SK-N-MC (cell line): ENCODE results near the gene STK11IP.
A peak's percentile ranks its signal among the peaks of the same experiment; 100 is the strongest.

ENCODE experiments used
- DNase-seq: peaks from one replicate; pipeline ENCODE4 v3.0.0-alpha.2; 2011; ENCODE audit warnings: low read depth, low spot score
- H3K27ac ChIP-seq: fragments of 200-600 bp; sonication (generic); 2 replicates; pipeline ENCODE4 v1.5.1; 2016; ENCODE audit warnings: mixed run types
- H3K36me3 ChIP-seq: fragments of 200-600 bp; sonication (generic); 2 replicates; pipeline ENCODE4 v1.6.1; 2017; ENCODE audit warnings: antibody characterized with exemption, low read length, mixed read lengths; ENCODE audit not compliant: insufficient read depth
- H3K4me3 ChIP-seq: fragments of 200-600 bp; sonication (generic); 2 replicates; pipeline ENCODE4 v1.5.1; 2016
- H3K9ac ChIP-seq: fragments of 200-600 bp; sonication (generic); 2 replicates; pipeline ENCODE4 v1.8.0; 2017; ENCODE audit warnings: mixed run types, mixed read lengths; ENCODE audit not compliant: insufficient read length
- H3K9me3 ChIP-seq: fragments of 200-600 bp; sonication (generic); 2 replicates; pipeline ENCODE4 v1.6.1; 2017; ENCODE audit warnings: low read depth, mild to moderate bottlenecking, antibody characterized with exemption, low read length, moderate library complexity, mixed read lengths
- EZH2 ChIP-seq: fragments of 200-600 bp; sonication (generic); IDR thresholded peaks from one replicate; pipeline ENCODE4 v1.6.1; 2017; ENCODE audit warnings: antibody characterized with exemption
- FOXP2 ChIP-seq: optimal IDR thresholded peaks from 2 replicates; pipeline ENCODE3; 2011; ENCODE audit warnings: mild to moderate bottlenecking, moderate library complexity; ENCODE audit not compliant: insufficient read depth; ENCODE audit errors: extremely low read length, control extremely low read depth
- POLR2AphosphoS5 ChIP-seq: IDR thresholded peaks from 2 replicates; pipeline ENCODE4 v1.6.1; 2012; ENCODE audit warnings: mild to moderate bottlenecking, low read depth, low read length, borderline replicate concordance

Gene STK11IP, protein sequence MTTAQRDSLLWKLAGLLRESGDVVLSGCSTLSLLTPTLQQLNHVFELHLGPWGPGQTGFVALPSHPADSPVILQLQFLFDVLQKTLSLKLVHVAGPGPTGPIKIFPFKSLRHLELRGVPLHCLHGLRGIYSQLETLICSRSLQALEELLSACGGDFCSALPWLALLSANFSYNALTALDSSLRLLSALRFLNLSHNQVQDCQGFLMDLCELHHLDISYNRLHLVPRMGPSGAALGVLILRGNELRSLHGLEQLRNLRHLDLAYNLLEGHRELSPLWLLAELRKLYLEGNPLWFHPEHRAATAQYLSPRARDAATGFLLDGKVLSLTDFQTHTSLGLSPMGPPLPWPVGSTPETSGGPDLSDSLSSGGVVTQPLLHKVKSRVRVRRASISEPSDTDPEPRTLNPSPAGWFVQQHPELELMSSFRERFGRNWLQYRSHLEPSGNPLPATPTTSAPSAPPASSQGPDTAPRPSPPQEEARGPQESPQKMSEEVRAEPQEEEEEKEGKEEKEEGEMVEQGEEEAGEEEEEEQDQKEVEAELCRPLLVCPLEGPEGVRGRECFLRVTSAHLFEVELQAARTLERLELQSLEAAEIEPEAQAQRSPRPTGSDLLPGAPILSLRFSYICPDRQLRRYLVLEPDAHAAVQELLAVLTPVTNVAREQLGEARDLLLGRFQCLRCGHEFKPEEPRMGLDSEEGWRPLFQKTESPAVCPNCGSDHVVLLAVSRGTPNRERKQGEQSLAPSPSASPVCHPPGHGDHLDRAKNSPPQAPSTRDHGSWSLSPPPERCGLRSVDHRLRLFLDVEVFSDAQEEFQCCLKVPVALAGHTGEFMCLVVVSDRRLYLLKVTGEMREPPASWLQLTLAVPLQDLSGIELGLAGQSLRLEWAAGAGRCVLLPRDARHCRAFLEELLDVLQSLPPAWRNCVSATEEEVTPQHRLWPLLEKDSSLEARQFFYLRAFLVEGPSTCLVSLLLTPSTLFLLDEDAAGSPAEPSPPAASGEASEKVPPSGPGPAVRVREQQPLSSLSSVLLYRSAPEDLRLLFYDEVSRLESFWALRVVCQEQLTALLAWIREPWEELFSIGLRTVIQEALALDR

DNA sequence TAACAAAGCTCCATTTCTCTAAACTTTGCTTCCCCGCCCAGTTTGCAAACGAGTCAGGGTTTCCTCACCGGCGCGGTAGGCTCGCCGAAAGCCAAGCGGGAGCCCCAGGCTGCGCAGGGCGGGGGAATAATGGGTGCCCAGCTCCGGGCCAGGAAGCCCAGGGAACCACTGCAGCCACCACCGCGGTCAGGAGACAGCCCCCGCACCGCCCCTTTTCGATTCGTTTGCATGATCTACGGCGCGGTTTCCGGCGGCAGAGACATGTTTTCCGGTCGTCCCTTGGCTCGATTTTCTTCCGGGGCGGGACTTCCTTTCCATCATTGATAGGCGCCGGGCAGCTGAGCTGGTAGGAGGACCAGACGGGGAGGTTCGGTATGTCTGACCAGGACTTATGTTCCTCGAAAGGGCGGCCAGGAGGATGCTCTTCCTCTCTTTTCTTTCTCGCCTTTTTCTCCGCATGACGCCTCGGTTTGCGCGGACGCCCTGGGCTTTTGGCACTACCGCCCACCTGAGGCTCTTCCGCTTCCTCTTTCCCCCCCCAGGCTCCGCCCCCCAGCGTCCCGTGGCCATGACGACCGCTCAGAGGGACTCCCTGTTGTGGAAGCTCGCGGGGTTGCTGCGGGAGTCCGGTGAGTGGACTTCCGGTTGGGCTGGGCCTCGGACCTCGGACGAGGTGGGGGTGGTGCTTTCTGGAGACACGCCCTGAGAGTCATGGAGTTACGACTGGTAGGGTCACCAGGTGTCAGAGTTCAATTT is at the start of gene STK11IP:
TSS of gene STK11IP (plus strand) at position 306 of the 756 bp plus-strand sequence. CDS start at position 569, 263 bp downstream.
- peak; percentile 32 for TF ChIP-seq FOXP2
- no peak for TF ChIP-seq EZH2
- peak; percentile 87 for TF ChIP-seq POLR2AphosphoS5
- peak within 1 kb of the TSS; percentile 88 for H3K4me3 ChIP-seq
- H3K9me3 ChIP-seq = no peaks in the 10 kb centered on the region
- peak; percentile 60 for DNase-seq
- H3K36me3 ChIP-seq = peaks cover 11% of the 10 kb centered on the region; the same call in 1 of the 2 replicates
- peak within 1 kb of the TSS; percentile 98 for H3K27ac ChIP-seq
- H3K9ac ChIP-seq = peak within 1 kb of the TSS; percentile 94

DNA sequence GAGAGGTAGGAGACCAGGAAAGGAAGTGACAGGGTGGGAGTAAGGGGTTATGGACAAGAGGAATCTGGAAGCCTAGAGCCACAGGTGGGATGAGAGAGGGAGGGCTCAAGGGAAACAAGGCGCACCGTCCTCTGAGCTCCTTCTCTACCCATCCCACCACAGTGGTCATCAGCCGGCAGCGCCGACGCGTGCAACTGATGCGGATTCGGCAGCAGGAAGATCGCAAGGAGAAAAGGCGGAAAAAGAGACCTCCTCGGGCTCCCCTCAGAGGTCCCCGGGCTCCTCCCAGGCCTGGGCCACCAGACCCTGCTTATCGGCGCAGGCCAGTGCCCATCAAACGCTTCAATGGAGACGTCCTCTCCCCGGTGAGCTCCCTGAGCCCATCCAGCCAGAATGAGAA is 48.7 kb upstream of the STK11IP start:
- Histone ChIP-seq H3K27ac (no peak overlapping the region), H3K9ac (no peak overlapping the region), H3K36me3 (no peaks in the 10 kb centered on the region), H3K4me3 (no peak overlapping the region), H3K9me3 (no peaks in the 10 kb centered on the region)
- no peak for TF ChIP-seq POLR2AphosphoS5
- no peak for TF ChIP-seq FOXP2
- no peak for TF ChIP-seq EZH2
- DNase-seq = no peak

DNA sequence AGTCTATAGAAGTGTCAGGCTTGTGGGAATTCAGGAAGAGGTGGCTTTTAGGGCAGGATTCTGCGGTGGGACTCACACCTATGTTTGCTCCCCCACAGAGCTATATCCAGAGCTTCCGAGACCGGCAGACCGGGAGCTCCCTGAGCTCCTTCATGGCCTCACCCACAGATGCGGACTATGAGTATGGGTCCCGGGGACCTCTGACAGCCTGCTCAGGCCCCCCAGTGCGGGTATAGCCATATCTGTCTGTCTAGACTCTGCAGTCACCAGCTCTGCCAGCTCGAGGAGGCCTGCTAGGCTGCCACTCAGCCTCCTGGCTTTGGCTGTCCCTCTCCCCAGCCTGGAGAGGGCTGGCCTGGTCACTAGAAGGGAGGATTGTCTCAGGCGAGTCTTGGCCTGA is 48.0 kb upstream of the STK11IP start:
- Histone ChIP-seq H3K9me3 (no peaks in the 10 kb centered on the region), H3K4me3 (no peak overlapping the region), H3K9ac (no peak overlapping the region), H3K27ac (no peak overlapping the region), H3K36me3 (no peaks in the 10 kb centered on the region)
- no peak for TF ChIP-seq EZH2
- no peak for TF ChIP-seq FOXP2
- no peak for TF ChIP-seq POLR2AphosphoS5
- no peak for DNase-seq

DNA sequence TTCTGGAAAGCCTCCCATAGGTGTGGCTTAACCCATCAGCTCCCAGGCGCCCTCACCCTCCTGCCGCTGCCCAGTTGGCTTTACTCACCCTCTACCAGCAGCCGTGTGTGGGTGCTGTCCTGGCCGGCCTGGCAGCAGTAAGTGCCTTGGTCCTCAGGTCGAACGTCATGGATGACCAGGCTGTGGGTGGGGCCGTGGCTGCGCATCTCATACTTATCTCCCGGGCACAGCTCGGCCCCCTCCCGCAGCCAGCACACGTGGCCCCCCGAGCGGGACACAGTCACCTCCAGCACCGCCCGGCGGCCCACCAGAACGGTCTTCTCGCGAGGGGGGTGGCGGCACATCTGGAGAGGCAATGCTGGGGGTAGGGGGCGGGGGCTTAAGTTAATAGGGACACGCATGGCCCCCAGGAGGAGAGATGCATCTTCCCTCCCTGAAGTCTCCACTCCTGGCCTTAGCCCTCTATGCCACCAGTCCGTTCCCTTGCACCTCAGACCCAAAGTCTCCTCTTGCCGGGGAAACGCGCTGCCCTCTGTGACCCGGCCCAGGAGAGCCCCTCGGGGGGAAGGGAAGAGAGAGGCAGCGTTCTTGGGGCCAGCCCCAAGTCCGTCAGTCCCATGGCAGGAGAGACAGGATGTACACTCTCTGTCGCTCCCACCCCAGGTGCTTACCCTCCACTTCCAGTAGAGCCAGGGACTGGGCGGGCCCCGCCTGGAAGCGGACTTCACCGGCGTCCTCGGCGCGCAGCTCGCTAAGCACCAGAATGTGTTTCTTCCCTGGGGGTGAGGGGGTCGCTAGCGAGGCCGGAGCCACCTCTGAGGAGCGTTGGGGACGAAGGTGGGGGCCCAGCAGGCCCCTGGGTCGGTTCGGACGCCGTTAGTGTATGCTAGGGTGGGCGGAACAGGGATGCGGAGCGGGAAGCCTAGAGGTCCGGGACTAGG is 45.9 kb upstream of the STK11IP start:
- H3K9ac ChIP-seq = no peak overlapping the region
- H3K36me3 ChIP-seq = no peaks in the 10 kb centered on the region
- H3K4me3 ChIP-seq = peak overlapping the region; percentile 86
- H3K9me3 ChIP-seq = no peaks in the 10 kb centered on the region
- no peak for DNase-seq
- no peak overlapping the region for H3K27ac ChIP-seq
- TF ChIP-seq FOXP2 = no peak
- no peak for TF ChIP-seq POLR2AphosphoS5
- TF ChIP-seq EZH2 = no peak

DNA sequence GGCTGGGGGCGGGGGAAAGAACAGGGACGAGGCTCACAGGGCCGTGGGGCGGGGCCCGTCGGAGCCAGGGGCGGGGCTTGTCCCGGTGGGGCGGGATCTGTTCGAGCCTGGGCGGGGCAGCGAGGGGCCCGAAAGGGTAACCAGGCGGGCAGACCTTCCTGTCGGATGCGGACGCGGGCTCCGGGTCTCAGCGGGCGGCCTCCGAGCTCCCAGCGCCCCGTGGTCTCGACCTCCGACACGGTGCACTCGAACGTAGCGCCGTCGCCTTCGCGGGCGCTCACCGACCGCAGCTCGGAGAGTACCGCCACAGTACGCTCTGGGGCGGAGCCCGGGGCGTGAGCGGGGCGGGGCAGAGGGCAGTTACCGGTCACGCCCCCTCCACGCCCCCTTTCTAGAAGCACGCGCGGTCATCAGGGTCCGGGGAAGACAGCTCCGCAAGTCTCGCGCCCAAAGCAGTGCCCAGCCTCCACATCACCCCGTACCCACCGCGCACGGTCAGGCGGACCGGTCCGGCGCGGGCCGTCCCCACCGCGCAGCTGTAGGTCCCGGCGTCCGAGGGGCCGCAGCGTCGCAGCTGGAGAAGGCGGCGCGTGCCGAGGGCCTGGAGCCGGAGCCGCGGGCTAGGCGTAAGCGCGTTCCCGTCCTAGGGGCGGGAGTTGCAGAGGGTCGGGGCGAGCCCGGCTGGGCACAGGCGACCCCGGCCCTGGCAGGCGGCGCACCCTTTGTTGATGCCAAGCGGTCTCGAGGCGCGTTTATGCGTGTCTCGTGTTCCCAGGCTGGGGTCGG is 45.1 kb upstream of the STK11IP start:
- H3K9me3 ChIP-seq = no peaks in the 10 kb centered on the region
- no peak overlapping the region for H3K27ac ChIP-seq
- H3K4me3 ChIP-seq = peak overlapping the region; percentile 86
- TF ChIP-seq FOXP2 (no peak), EZH2 (no peak)
- no peak for DNase-seq
- H3K36me3 ChIP-seq = no peaks in the 10 kb centered on the region
- no peak overlapping the region for H3K9ac ChIP-seq

DNA sequence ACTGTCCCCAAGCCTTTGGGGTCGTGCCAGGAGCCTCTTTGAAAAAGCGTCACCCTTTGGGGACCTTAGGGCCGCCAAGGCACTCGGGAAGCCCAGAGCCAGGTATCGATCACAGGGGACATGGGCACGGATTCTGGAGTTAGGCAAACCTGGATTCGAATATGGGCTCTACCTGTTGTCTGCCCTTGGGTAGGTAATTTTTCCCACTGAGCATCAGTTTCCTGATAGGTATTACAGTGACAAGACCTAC is 44.6 kb upstream of the STK11IP start:
- no peak overlapping the region for H3K9ac ChIP-seq
- no peaks in the 10 kb centered on the region for H3K9me3 ChIP-seq
- H3K4me3 ChIP-seq = peak overlapping the region; percentile 86
- no peak for DNase-seq
- H3K27ac ChIP-seq = no peak overlapping the region
- no peak for TF ChIP-seq FOXP2
- TF ChIP-seq POLR2AphosphoS5 = no peak
- no peak for TF ChIP-seq EZH2
- H3K36me3 ChIP-seq = no peaks in the 10 kb centered on the region

DNA sequence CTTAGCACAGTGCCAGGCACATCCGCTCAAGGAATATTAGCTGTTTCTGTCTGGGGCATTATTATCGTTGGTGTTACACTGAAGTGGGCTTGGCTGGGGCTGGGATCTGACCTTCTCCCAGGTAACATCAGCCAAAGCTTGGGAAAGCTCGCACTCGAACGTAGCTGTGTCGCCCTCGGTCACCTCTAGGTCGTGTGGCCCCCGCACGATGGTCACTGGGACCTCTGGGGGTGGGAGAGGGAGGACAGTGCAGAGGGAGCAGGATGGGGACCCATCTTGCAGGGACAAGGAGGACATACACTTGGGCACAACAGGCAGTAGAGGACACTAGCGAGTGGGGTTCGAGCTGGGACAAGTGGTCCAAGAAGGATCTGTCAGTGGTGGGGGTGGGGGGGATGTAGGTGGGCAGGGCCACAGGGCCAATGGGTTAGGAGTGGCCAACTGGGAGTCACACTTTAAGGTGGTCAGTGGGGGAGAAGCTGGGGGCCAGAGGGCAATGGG is 44.1 kb upstream of the STK11IP start:
- Histone ChIP-seq H3K4me3 (no peak overlapping the region), H3K9ac (no peak overlapping the region), H3K27ac (no peak overlapping the region), H3K9me3 (no peaks in the 10 kb centered on the region), H3K36me3 (no peaks in the 10 kb centered on the region)
- DNase-seq = no peak
- TF ChIP-seq FOXP2 (no peak), POLR2AphosphoS5 (no peak), EZH2 (no peak)
